DND-41 (cell line): ENCODE data around the gene FAM25A.

Experiments used
- CTCF ChIP-seq: IDR thresholded peaks from 2 replicates; pipeline ENCODE4 v1.5.1; 2012; ENCODE audit warnings: borderline replicate concordance, low read length, moderate library complexity, mild to moderate bottlenecking; ENCODE audit not compliant: poor library complexity, severe bottlenecking; ENCODE audit errors: extremely low read depth
- EZH2 ChIP-seq: IDR thresholded peaks from 3 replicates; pipeline ENCODE4 v1.6.1; 2012; ENCODE audit warnings: borderline replicate concordance, low read depth, mild to moderate bottlenecking, moderate library complexity, low read length, inconsistent platforms; ENCODE audit not compliant: severe bottlenecking

GRCh38 chr10:86971232-86971991 lies 48.7 kb upstream of the FAM25A start:
- TF ChIP-seq CTCF (no peak), EZH2 (no peak)
